Stimulated activated naive CD8-positive, alpha-beta T cell treated with anti-CD3 and anti-CD28 coated beads, Interleukin-15, Interleukin-2, amounts not matched to agents 100 ng/mL and 50 ng/mL, for 24 hours (primary cell): ENCODE measurements around the gene SLC6A12.
A peak's percentile ranks its signal among the peaks of the same experiment; 100 is the strongest.
"Not testable (repeated sequence)": the region's sequence is repeated elsewhere in the genome, so short reads cannot be mapped to it uniquely, and the experiment has no call there.

Experiments used
- H3K27ac Mint-ChIP-seq: one replicate; pipeline ENCODE4 v1.8.0; 2021; ENCODE audit warnings: mild to moderate bottlenecking, mixed read lengths
- H3K27me3 Mint-ChIP-seq: one replicate; pipeline ENCODE4 v1.8.0; 2021; ENCODE audit warnings: mixed read lengths
- H3K36me3 Mint-ChIP-seq: one replicate; pipeline ENCODE4 v1.8.0; 2021; ENCODE audit warnings: low read depth, mixed read lengths
- H3K4me1 Mint-ChIP-seq: one replicate; pipeline ENCODE4 v1.8.0; 2021; ENCODE audit warnings: low read depth, mixed read lengths
- H3K4me3 Mint-ChIP-seq: one replicate; pipeline ENCODE4 v1.8.0; 2021; ENCODE audit warnings: mild to moderate bottlenecking, mixed read lengths
- H3K9me3 Mint-ChIP-seq: one replicate; pipeline ENCODE4 v1.8.0; 2021; ENCODE audit warnings: mixed read lengths

Gene SLC6A12

DNA sequence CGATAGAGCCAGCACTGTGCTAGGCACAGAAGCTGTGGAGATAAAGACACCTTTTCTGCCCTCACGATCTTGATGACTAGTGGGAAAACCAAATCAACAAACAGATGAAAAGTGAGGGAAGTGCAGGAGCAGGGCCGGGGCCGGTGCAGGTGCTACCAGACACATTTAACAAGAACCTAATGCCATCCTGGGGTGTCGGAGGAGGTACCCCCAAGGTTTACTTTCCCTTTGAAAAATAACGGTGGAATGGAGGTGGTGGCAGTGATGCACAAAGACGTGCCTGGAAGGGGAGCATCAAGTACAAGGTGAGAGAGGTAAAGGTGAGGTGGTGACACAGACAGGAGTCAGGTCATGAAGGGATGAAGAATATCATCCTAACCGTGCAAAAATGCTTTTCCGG is 26.6 kb upstream of the SLC6A12 start:
- Mint-ChIP-seq H3K36me3 (no peaks in the 10 kb centered on the region), H3K9me3 (peaks cover 15% of the 10 kb centered on the region), H3K27me3 (peaks cover 20% of the 10 kb centered on the region), H3K4me1 (no peaks in the 10 kb centered on the region), H3K4me3 (no peak overlapping the region), H3K27ac (no peak overlapping the region)

DNA sequence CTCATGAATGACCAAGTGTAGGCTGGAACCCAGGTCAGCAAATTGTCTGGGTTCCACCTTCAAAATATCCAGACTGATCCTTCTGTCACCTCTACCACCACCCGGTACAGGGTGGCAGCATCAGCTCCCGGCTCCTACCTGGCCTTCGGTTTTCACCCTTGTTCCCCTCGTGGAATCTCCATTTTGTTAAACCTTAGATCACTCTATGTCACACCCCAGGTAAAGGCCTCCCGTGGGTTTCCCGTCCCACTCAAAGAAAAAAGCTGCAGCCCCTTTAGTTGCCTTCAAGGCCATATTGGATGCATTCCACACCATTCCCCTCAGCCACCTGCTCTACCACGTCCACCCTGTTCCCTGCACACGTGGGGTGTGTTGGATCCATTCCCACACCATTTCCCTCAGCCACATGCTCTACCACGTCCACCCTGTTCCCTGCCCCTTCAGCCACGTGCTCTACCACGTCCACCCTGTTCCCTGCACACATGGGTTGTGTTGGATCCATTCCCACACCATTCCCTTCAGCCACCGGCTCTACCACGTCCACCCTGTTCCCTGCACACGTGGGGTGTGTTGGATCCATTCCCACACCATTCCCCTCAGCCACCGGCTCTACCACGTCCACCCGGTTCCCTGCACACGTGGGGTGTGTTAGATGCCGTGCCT is 24.9 kb upstream of the SLC6A12 start:
- Mint-ChIP-seq H3K4me3 (no peak overlapping the region), H3K9me3 (peaks cover 11% of the 10 kb centered on the region), H3K27me3 (peaks cover 11% of the 10 kb centered on the region), H3K27ac (no peak overlapping the region), H3K36me3 (no peaks in the 10 kb centered on the region), H3K4me1 (no peaks in the 10 kb centered on the region)

DNA sequence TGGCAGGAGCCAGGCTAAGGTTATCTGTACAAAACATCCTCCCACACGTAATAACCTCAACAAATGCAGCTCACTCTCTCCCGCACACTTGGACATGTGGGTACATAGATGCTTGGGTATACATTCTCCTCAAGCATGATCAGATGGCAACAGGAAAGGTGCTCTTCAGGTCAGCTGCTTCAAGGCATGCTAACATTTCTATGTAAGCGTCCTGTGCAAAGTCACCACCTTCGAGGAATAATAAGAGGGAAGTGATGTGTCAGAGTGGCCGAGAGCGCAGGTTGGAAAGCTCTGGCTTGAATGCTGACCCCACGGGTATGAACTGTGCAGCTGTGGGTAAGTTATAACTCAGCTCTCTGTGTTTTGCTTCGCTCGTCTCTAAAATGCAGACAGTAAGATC is 24.2 kb upstream of the SLC6A12 start:
- H3K9me3 Mint-ChIP-seq = peaks cover 11% of the 10 kb centered on the region
- H3K4me1 Mint-ChIP-seq = no peaks in the 10 kb centered on the region
- H3K36me3 Mint-ChIP-seq = no peaks in the 10 kb centered on the region
- H3K27me3 Mint-ChIP-seq = peaks cover 7% of the 10 kb centered on the region
- no peak overlapping the region for H3K27ac Mint-ChIP-seq
- H3K4me3 Mint-ChIP-seq = no peak overlapping the region

DNA sequence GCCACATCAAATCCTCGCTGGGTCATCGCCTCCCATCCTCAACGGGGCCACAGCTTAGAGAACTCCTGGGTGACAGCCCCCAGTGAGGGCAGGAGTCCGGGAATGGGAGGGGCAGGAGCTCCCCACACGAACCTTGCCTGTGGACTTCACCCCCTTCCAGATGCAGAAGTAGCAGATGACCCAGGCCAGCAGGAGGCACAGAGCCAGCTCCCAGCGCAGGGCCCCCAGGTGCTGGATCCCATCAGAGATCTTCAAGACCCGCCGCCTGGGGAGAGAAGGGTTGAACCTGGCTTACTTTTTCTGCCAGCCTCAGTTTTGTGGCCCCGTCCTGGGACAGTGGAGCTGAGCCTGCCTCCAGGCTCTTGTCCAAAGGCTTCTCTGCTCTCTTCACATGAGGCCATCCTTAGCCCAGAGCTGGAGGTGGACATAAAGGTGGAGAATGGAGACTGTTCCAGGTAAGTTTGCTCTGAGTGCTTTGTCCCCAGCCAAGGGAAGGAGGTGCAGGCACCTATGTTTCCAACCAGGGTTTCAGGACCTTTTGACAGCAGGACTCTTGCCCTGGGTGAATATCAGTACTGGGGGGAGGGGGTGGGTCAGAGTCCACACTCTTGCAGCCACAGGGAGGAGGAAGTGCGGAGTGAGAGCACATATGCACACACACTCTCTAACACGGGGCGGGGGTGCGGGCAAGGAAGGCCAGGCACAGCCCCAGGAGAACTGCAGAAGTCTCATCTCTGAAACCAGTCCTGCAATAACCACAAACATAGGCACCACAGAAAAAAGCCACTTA is 23.3 kb upstream of the SLC6A12 start:
- Mint-ChIP-seq H3K27ac (no peak overlapping the region), H3K36me3 (no peaks in the 10 kb centered on the region), H3K27me3 (peaks cover 3% of the 10 kb centered on the region), H3K9me3 (peaks cover 11% of the 10 kb centered on the region), H3K4me1 (no peaks in the 10 kb centered on the region), H3K4me3 (no peak overlapping the region)

DNA sequence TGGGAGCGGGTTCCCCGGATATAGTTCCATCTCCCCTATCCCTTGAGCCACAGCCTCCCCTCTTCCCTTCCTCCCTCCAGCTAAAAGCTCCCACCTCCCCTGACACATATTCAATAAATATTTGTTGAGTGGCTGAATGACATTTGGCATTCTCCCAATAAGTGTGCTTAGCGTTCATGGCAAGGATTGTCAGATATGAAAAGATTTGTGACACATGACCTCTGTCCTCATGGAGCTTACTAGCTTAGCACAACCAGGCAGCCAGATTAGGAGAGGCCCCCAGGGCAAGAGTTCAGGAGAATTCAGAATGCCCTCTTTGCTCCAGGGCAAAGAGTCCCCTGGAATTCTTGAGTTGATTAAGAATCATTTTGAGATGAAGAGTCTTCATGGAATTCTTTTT is 22.5 kb upstream of the SLC6A12 start:
- Mint-ChIP-seq H3K4me1 (no peaks in the 10 kb centered on the region), H3K4me3 (no peak overlapping the region), H3K36me3 (no peaks in the 10 kb centered on the region), H3K27ac (no peak overlapping the region), H3K27me3 (no peaks in the 10 kb centered on the region), H3K9me3 (peaks cover 11% of the 10 kb centered on the region)

DNA sequence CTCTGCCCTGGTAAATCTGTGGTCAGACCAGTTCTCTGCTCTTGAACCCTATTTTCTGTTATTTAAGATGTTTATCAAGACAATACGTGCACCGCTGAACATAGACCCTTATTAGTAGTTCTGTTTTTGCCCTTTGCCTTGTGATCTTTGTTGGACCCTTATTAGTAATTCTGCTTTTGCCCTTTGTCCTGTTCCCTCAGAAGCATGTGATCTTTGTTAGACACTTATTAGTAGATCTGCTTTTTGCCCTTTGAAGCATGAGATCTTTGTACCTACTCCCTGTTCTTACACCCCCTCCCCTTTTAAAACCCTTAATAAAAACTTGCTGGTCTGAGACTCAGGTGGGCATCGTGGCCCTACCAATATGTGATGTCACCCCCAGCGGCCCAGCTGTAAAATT is 22.0 kb upstream of the SLC6A12 start:
- not testable (repeated sequence) for H3K4me3 Mint-ChIP-seq, H3K36me3 Mint-ChIP-seq, H3K27me3 Mint-ChIP-seq, H3K4me1 Mint-ChIP-seq, H3K27ac Mint-ChIP-seq
- peaks cover 11% of the 10 kb centered on the region for H3K9me3 Mint-ChIP-seq

DNA sequence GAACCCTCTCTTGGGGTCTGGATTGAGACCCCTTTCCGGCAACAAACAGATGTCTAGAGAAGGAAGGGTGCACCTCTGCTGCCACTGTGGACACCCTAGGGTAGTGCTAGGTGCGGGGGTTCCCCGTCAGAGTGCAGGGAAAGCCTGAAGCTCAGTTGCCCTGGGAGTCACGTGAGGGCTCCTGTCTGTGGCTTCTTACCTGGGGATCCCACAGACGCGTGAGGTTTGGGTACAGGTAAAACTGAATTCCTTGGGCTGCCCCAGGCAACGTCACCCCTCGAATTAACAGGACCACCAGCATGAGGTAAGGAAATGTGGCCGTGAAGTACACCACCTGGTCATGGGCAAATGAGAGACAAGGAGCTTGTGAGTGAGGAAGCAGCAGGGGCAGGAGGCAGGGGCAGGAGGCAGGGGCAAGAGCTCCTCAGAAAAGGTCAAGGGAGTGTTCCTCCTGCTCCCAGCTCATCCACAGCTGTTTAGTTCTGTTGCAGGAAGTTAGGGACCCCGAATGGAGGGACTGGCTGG is 21.0 kb upstream of the SLC6A12 start:
- Mint-ChIP-seq H3K4me1 (no peaks in the 10 kb centered on the region), H3K4me3 (no peak overlapping the region), H3K27me3 (no peaks in the 10 kb centered on the region), H3K27ac (no peak overlapping the region), H3K36me3 (no peaks in the 10 kb centered on the region), H3K9me3 (peaks cover 11% of the 10 kb centered on the region)

DNA sequence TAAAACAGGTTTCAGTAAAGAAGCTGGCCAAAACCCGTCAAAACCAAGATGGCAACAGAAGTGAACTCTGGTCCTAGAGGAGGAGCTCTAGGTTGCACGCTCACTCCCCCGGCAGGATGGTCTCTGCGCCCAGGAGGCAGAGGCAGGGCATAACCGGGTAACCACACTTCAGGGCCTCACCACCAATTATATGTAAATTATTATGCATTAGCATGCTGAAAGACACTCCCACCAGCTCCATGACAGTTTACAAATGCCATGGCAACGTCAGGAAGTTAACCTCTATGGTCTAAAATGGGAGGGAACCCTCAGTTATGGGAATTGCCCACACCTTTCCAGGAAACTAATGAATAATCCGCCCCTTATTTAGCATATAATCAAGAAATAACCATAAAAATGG is 20.1 kb upstream of the SLC6A12 start:
- no peaks in the 10 kb centered on the region for H3K27me3 Mint-ChIP-seq
- H3K36me3 Mint-ChIP-seq = no peaks in the 10 kb centered on the region
- no peaks in the 10 kb centered on the region for H3K4me1 Mint-ChIP-seq
- H3K4me3 Mint-ChIP-seq = no peak overlapping the region
- no peak overlapping the region for H3K27ac Mint-ChIP-seq
- H3K9me3 Mint-ChIP-seq = peaks cover 11% of the 10 kb centered on the region

DNA sequence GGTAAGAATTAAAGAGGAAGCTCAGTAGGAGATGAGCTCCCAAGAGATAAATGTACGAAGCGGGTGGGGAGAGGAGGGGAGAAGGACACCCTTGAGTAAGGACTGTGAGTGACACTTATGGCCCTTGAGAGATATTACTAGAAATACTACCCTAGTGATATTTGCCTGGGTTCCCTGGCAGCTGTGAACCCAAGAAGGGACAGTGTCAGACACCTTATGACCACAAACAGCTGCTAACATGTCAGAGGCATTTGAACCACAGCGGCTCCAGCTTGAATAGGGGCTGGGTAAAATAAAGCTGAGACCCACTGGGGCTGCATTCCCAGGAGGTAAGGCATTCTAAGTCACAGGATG is 19.6 kb upstream of the SLC6A12 start:
- H3K4me1 Mint-ChIP-seq = no peaks in the 10 kb centered on the region
- H3K9me3 Mint-ChIP-seq = peaks cover 11% of the 10 kb centered on the region
- H3K27ac Mint-ChIP-seq = no peak overlapping the region
- H3K36me3 Mint-ChIP-seq = no peaks in the 10 kb centered on the region
- no peaks in the 10 kb centered on the region for H3K27me3 Mint-ChIP-seq
- H3K4me3 Mint-ChIP-seq = no peak overlapping the region

DNA sequence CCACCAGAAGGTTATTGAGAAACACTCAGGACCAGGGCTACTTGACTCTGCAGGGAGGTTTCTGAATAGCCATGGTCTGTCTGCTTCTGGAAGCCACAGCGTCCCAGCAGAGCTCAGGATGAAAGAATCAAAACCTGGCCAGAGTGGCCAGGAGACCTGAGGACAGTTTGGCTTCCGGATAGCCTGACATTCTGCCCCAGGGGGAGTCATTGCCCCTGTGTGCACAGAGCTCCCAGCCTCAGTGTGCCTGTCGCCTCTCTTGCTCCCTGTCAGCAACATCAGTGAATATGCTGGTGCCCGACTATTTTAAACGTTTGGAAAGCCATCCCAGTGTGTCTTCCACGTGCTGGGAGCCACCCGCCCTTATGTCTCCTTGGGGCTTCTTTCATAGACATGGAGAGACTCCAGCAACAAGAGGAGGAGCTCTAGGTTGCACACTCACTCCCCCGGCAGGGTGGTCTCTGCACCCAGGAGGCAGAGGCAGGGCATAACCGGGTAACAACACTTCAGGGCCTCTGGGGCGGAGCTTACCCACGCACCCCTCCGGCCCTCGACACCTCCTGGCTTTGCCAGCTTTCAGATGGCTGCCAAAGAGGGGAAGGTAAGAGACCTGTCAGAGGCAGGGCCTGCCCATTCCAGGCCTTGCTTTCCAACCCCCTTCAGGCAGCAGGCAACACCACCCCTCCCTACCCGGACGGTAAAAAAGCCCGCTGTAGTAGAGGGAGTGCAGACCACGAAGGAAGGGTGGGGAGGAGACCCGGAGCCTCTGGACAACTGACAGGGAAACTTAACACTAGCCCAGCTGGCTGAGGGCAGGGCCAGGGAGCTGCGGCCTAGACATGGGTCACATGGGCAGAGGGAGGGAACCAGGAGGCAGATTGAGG is 19.0 kb upstream of the SLC6A12 start:
- H3K9me3 Mint-ChIP-seq = peaks cover 11% of the 10 kb centered on the region
- no peaks in the 10 kb centered on the region for H3K4me1 Mint-ChIP-seq
- no peaks in the 10 kb centered on the region for H3K36me3 Mint-ChIP-seq
- H3K4me3 Mint-ChIP-seq = no peak overlapping the region
- H3K27ac Mint-ChIP-seq = no peak overlapping the region
- no peaks in the 10 kb centered on the region for H3K27me3 Mint-ChIP-seq

DNA sequence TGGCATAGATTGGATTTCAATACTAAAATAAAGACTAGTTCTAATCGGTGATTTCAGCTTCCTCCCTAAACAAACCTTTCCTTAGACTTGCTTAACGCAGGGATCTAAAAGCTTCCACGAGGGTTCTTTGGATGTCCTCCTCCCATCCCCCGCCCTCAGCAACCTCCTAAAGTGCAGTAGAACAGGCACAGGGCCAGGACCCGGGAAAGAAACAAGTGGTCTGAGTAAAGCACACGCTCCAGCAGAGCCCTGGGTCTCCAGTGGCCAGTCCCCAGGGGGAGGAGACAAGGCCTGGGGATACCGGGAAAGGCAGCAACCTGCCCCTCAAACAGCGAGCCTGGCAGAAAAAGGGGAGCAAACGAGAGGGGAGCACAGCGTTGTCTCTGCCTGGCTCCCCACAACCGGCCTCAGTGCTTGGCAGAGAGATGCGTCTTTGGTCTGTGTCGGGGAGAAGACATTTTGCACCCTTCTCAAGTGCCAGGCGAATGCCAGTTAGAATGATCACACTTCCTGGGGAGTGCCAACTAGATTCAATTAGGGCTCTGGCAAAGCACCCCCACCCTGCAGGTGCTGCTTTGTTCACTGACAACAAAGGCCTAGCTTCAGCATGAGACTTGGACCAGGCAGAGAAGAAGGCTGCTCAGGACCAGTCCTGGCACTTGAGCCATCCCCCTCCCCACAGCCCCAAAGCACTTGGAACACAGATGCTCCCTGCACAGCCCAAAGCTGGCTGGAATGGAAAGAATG is 17.1 kb upstream of the SLC6A12 start:
- no peaks in the 10 kb centered on the region for H3K4me1 Mint-ChIP-seq
- H3K9me3 Mint-ChIP-seq = peaks cover 4% of the 10 kb centered on the region
- H3K27ac Mint-ChIP-seq = no peak overlapping the region
- no peaks in the 10 kb centered on the region for H3K36me3 Mint-ChIP-seq
- H3K4me3 Mint-ChIP-seq = no peak overlapping the region
- H3K27me3 Mint-ChIP-seq = no peaks in the 10 kb centered on the region

DNA sequence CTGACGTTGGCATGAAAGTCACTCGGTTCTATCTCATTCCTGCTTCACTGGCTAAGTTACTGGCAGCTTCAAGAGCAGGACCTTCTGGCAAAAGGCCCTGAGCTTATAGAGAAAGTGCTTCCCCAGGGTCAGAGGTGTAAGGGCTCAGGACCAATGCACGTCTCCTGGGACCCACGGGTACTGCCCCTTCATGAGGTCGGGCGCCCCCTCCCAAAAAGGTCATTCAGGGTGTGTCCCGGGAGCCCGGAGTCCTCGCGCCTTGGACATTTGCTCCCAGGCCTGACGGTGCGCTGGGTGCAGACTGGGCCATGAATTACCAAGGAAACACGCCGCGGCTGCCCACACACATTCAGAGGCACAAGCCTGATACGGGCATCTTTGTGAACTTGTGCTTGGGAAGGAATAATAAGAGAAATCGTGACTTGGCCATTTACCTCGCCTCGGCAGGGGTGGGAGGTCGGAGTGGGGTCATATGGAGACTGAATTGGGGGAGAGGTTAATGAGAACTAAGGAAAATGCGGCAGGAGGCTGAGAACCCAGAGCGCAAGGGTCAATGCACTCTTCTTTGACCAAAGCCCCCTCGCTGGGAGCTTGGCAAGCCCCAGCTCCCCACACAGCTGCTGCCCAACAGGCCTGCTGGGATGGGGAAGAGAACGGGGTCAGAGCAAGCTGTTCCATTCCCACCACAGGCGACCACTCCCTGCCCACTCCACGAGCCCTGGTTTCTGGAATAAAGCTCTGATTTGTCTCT is 15.7 kb upstream of the SLC6A12 start:
- Mint-ChIP-seq H3K27ac (no peak overlapping the region), H3K27me3 (no peaks in the 10 kb centered on the region), H3K4me3 (no peak overlapping the region), H3K9me3 (no peaks in the 10 kb centered on the region), H3K4me1 (no peaks in the 10 kb centered on the region), H3K36me3 (no peaks in the 10 kb centered on the region)

DNA sequence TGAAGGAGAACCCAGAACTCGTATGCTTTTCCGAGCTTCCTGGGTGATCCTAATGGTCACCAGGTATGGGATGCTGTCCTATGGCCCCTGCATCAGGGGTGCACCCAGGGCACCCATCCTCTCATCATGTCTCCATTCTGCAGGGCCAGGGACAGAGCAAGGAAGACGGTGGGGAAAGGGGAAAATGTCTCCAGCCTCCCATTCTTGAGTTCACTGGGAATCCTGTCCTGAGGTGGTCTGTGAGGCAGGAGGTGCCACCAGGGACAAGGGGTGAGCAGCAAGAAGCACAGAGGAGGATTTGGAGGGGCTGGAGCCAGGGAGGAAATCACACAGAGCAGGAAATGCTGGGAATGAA is 14.9 kb upstream of the SLC6A12 start:
- Mint-ChIP-seq H3K9me3 (no peaks in the 10 kb centered on the region), H3K4me3 (no peak overlapping the region), H3K4me1 (no peaks in the 10 kb centered on the region), H3K27ac (peak overlapping the region; percentile 6), H3K36me3 (no peaks in the 10 kb centered on the region), H3K27me3 (no peaks in the 10 kb centered on the region)
